NCI-H82 treated with DMSO at 0.1 percent for 48 hours (cell line): ENCODE data around the gene DAAM1.

Source experiments
- DNase-seq: peaks from one replicate; lab custom pipeline; 2025; ENCODE audit not compliant: unreplicated experiment; lab: John Stamatoyannopoulos, UW

Gene DAAM1

GRCh38 chr14:59187118-59187517 is 1.3 kb upstream of the DAAM1 start:
- no peak for DNase-seq

- DNase-seq, result peak; percentile 69
Observed at GRCh38 chr14:59187802-59188460, 536 bp upstream of the DAAM1 start.

GRCh38 chr14:59189091-59189785 is 771 bp downstream of the DAAM1 start:
- peak; percentile 40 for DNase-seq

DNA sequence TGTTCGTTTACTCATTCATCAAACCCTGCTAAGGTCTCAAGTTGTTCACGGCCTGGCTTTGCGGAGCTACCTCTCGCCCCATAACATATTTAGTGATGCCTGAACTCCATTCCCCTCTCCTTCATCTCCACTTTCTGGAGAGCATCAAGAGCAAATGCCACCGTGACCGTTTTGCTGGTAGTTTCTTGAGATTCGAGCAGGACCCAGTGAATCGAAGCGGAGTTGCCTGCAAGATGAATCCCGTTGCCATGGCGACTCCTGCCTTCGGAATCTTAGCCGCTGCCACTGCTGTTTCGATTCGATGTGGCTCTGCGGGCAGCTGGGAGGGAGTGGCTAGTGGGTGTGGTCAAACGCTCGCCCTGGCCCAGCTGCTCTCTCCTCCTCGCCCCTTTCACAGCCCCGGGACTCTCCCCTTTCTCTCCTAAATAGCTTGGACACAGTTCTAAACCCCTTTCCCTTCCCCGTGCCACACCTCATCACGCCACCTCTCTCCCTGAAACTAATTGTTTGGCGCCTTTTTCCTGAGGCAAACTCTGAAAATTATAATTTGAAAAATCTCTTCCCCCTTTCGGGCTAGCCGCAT is 1.4 kb downstream of the DAAM1 start:
- DNase-seq, result peak; percentile 59

DNA sequence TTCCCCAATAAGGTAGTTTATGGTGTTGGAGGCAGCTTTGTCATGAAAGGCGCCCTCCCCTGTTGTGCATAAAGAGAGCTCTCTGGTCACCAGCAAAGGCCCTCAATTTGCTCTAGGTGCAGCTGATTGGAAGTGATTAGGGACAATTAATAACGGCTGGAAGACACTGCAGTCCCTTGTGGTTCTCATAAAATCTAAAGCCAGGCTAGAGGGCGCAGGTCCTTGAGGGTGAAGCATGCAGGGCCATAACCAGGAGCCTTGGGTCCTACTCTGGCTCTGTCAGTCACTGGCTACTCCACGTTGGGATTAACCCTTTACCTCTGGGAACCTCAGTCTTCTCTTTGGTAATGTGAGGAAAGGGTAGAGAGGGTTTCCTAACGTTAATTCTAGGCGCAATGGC is 1.9 kb downstream of the DAAM1 start:
- no peak for DNase-seq

DNA sequence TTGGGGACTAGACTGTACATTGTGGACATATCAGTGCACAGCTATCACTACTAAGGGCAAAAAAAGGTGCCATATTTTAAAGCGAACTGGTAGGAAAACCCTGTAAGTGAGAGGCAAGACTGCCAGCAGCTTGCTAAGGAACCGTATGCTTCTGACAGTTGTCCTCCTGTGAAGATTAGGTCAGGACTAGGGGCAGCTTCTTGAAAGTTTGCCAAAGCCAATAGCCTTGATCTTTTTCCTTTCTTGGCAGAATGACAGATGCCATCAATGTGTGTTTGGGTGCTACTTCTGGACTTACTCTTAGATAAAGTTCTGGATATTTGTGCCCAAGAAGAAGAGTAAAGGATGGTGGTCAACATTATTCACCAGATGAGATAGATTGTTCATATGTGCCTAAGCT is 7.4 kb downstream of the DAAM1 start:
- no peak for DNase-seq

DNA sequence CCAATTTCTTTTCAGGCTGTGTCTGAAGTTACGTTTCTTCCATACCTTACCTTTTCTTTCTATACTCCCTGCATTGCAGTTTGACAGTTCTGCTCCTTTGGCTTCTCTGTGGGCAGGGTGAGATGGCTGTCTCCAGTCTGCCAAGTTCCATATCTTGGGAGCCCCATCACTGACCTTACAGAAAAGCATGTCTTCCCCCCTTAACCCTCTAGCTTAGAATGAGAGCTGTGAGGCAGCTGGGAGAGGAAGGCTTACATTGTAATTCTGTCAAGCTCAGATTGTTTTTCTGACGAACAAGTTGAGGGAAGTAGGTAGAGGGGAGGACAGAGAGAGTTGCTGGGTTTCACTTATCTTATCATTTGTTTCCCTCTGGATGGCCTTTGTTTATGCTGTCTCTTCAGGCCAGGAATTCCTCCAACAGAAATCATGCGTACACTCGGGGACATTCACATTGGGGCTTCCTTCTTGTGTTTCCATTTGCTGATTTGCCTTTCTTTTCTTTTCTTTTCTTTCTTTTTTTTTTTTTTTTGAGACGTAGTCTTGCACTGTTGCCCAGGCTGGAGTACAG is 9.3 kb downstream of the DAAM1 start:
- DNase-seq, result no peak

DNA sequence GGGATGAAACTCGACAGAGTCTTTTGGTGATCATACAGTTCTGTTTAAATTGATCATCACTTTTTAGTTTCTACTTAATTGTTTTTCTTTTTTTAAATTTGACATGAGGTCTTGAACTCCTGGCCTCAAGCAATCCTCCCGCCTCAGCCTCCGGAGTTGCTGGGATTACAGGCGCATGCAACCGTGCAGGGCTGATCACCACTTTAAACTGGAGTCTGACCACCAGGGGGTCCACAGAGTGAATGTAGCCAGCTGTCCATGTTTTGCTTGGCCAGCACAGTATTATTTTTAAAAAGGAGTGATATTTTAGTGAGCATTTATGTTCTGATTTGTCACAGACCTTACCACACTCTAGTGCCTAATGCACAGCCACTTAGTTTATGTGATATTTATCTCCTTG is 10.7 kb downstream of the DAAM1 start:
- no peak for DNase-seq

GRCh38 chr14:59199614-59200013 is 11.1 kb downstream of the DAAM1 start:
- no peak for DNase-seq

GRCh38 chr14:59200195-59200594 is 11.7 kb downstream of the DAAM1 start:
- DNase-seq, result no peak

GRCh38 chr14:59202031-59202430 is 13.6 kb downstream of the DAAM1 start:
- no peak for DNase-seq

DNA sequence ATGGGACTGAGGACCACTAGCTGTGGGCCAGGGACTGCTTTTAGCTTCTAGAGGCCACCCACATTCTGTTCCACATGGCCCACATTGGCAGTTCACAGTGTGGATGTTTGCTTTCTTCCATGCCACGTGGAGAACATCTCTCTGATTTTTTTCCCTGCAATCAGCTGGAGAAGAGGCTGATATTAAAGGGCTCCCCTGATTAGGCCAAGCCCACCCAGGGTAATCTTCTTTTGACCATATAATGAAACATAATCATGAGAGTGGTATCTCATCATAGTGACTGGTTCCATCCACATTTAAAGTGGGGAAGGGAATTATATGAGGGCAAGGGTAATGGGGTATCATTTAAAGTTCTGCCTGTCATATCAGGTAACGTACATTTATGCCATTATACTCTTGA is 15.8 kb downstream of the DAAM1 start:
- no peak for DNase-seq

GRCh38 chr14:59206892-59207291 is 18.4 kb downstream of the DAAM1 start:
- no peak for DNase-seq

DNA sequence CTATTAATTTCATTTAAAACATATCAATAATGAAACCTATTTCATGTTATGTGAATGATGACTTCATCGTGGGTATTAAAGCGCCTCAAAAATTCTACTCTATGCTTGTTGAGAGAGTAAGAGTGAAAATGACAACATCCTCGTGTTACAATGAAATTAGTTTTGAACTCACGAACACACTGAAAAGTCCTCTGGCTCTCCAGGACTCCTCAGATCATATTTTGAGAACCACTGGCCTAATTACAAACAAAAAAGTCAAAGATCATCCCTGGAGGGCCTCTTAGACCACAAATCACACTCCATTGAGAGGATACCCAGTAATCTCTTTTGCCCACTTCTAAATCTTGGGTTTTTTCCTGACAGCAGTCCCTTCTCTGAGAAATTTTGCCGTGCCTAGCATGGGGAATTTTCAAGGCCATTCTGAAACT is 19.1 kb downstream of the DAAM1 start:
- no peak for DNase-seq

- DNase-seq, result no peak
Observed at GRCh38 chr14:59208224-59208814, 19.9 kb downstream of the DAAM1 start.

- no peak for DNase-seq
Observed at GRCh38 chr14:59208954-59209353, 20.5 kb downstream of the DAAM1 start.

DNA sequence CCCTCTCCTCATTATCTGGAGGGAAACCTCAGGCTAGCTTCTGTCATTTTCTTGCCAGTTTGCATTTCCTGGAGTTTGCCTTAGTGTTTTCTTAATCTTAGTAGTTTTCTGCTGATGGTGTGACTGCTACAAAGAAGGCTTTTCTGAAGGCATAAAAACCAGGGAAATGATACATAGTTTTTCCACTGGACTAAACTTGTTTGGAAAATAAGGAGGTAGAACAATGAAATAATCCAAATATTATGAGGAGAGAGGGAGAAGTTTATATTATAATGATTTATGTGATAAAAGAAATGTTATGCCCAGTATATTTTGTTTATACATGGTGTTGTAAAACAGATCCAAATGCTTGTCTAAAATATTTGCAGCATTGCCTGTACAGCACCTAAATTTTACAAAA is 22.2 kb downstream of the DAAM1 start:
- DNase-seq, result no peak

- DNase-seq, result no peak
Observed at GRCh38 chr14:59213368-59214315, 25.2 kb downstream of the DAAM1 start.

DNA sequence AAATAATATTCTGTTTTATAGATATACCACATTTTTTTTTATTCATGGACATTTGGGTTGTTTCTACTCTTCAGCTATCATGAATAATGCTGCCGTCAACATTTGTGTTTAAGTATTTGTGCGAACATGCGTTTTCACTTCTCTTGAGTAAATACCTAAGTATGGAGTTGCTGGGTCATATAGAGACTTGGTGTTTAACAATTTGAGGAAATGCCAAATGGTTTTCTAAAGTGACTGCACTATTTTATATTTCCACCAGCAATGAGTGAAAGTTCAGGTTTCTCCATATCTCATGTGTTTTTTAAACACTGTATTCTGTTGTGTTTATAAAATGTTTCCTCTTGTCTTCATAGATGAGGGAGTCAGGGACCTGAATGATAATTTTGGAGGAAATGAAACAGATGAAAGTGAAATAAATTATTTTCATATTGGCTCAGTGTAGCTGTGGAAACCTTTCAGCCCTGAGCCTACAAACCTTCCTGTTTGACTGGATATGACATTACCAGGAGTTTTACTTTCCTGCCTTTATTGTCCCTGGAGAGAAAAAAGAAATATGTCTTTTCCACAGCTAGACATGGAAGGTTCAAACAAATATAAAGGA is 26.3 kb downstream of the DAAM1 start:
- DNase-seq, result no peak

DNA sequence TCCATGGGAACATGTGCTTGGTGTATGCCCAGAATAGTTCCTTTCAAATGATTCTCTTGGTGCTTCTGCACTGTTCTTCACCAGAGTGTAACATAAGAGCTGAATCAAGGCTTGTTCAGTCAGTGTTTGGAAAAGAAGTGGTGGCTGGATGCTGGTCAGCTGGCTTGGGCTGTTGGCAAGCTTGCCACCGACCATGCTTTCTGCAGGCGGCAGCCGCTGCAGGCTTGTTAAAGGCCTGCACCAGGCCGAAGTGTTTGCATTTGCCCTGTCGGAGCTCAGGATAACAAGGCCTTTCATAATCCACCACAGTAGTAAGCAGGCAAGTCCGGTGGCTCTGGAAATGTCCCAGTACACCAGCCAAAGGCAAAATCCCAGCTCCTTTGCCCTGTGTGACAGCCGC is 26.9 kb downstream of the DAAM1 start:
- DNase-seq, result no peak
